Suprapubic skin (tissue), 4 donors: Measurements from ENCODE around the gene MRPL51. TPM values are rescaled to one million over a fixed set of nuclear protein-coding genes. Genes with fewer than 3 reads are reported as not detected.
"Not testable (repeated sequence)": the region's sequence is repeated elsewhere in the genome, so short reads cannot be mapped to it uniquely, and the experiment has no call there.

ENCODE experiments used
- DNase-seq, 2 donors: peaks; one replicate each; pipeline ENCODE4 v3.0.0-alpha.2; 2019; ENCODE audit warnings: low spot score in 2 of 2
- H3K27ac ChIP-seq: fragments of 200-600 bp; sonication (generic); one replicate; pipeline ENCODE4 v1.5.1; 2019
- H3K27me3 ChIP-seq: fragments of 200-600 bp; sonication (generic); one replicate; pipeline ENCODE4 v1.5.1; 2019
- H3K36me3 ChIP-seq: fragments of 200-600 bp; sonication (generic); one replicate; pipeline ENCODE4 v1.5.1; 2019
- H3K4me1 ChIP-seq: fragments of 200-600 bp; sonication (generic); one replicate; pipeline ENCODE4 v1.5.1; 2019
- H3K4me3 ChIP-seq: fragments of 200-600 bp; sonication (generic); one replicate; pipeline ENCODE4 v1.5.1; 2019; ENCODE audit warnings: mild to moderate bottlenecking
- H3K9me3 ChIP-seq: fragments of 200-600 bp; sonication (generic); one replicate; pipeline ENCODE4 v1.5.1; 2019
- EP300 ChIP-seq: sonication (generic); formaldehyde crosslinking; IDR thresholded peaks from one replicate; pipeline ENCODE4 v1.6.1; 2017; ENCODE audit warnings: antibody characterized with exemption
- POLR2A ChIP-seq, 2 donors: fragments of 450-650 bp; IDR thresholded peaks; one replicate each; pipeline ENCODE4 v1.6.1; 2017; ENCODE audit warnings: antibody characterized with exemption in 2 of 2, mild to moderate bottlenecking in 2 of 2, moderate library complexity in 2 of 2
- POLR2AphosphoS5 ChIP-seq, 3 donors: sonication (generic); formaldehyde crosslinking; IDR thresholded peaks; one replicate each; pipeline ENCODE4 v1.6.1; 2017; ENCODE audit warnings: antibody characterized with exemption in 3 of 3
- WGBS: methylation state at CpG from one replicate; pipeline ENCODE4 v1.1.5; 2018; 5-methylcytosine and 5-hydroxymethylcytosine counted together
- total RNA-seq, 4 donors: library from RNA; depleted of rRNA; stranded (reverse); fragments of >200 nt; gene quantifications; one replicate each; pipeline ENCODE4 v1.1.0, GENCODE V29; 2016
- TF ChIP-seq, protein P1 (sequence below), 2 donors: fragments of 200-600 bp in 1 of 2; fragments of 450-650 bp in 1 of 2; sonication (generic) in 1 of 2; IDR thresholded peaks; one replicate each; pipeline ENCODE4 v1.5.1; 2016 to 2019; ENCODE audit warnings: antibody characterized with exemption in 2 of 2, mild to moderate bottlenecking in 1 of 2, moderate library complexity in 1 of 2

MRPL51 gene
- total RNA-seq, 4 donors from 2014 or later: 28.0 to 42.2 (median 37.9) TPM

DNA sequence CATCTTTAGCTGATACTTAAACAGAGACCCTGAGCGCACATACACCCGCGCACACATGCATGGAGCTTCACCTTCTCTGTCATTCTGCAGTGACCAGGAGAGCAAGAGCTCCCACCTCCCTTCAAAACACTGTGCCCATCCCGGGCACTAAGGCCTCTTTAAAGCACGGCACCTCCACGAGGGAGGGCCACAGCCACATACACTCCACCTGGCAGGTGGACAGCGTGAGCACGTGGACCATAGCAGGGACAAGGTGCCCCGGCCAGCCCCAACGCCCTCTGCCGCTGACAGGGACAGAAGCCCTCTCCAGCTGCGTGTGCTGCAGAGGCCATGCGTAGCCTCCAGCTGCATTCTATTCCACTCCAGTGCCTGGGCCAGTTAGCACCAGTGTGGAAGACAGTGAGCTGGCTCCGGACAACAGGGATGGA lies 46.7 kb upstream of the MRPL51 start:
- no peak for TF ChIP-seq POLR2AphosphoS5 (IDR thresholded peaks at IDR 0.05)
- TF ChIP-seq EP300: no peak
- TF ChIP-seq, protein P1, sequence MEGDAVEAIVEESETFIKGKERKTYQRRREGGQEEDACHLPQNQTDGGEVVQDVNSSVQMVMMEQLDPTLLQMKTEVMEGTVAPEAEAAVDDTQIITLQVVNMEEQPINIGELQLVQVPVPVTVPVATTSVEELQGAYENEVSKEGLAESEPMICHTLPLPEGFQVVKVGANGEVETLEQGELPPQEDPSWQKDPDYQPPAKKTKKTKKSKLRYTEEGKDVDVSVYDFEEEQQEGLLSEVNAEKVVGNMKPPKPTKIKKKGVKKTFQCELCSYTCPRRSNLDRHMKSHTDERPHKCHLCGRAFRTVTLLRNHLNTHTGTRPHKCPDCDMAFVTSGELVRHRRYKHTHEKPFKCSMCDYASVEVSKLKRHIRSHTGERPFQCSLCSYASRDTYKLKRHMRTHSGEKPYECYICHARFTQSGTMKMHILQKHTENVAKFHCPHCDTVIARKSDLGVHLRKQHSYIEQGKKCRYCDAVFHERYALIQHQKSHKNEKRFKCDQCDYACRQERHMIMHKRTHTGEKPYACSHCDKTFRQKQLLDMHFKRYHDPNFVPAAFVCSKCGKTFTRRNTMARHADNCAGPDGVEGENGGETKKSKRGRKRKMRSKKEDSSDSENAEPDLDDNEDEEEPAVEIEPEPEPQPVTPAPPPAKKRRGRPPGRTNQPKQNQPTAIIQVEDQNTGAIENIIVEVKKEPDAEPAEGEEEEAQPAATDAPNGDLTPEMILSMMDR (IDR thresholded peaks at IDR 0.05): no peak
- TF ChIP-seq POLR2A (IDR thresholded peaks at IDR 0.05): no peak
- Histone ChIP-seq H3K4me3 (peak overlapping the region; percentile 30), H3K27ac (peak overlapping the region; percentile 75), H3K36me3 (peaks cover 26% of the 10 kb centered on the region), H3K27me3 (no peaks in the 10 kb centered on the region), H3K9me3 (no peaks in the 10 kb centered on the region), H3K4me1 (peaks cover 59% of the 10 kb centered on the region)
- DNase-seq: no peak
- WGBS: 77% methylated on average over 6 of the region's 14 CpGs

DNA sequence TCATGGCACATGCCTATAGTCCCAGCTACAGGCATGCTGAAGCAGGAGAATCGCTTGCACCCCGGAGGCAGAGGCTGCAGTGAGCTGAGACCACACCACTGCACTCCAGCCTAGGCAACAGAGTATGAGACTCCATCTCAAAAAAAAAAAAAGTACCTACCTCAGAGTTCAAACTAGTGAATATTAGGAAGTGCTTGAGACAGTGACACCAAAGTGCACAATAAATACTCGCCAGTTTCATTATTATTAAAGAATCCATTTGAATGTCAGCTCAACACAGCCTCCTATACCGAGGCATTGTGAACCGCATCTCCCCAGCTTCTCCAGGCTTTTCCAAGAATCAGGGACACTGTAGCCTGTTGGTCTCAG lies 46.2 kb upstream of the MRPL51 start:
- Histone ChIP-seq H3K36me3 (peaks cover 26% of the 10 kb centered on the region), H3K4me1 (peaks cover 59% of the 10 kb centered on the region), H3K27ac (no peak overlapping the region), H3K4me3 (no peak overlapping the region), H3K9me3 (no peaks in the 10 kb centered on the region), H3K27me3 (no peaks in the 10 kb centered on the region)
- no peak for DNase-seq
- TF ChIP-seq, protein P1 (IDR thresholded peaks at IDR 0.05): no peak
- TF ChIP-seq POLR2A (IDR thresholded peaks at IDR 0.05): no peak
- no peak for TF ChIP-seq POLR2AphosphoS5 (IDR thresholded peaks at IDR 0.05)
- TF ChIP-seq EP300: no peak
- 60% methylated on average over 5 of the region's 5 CpGs for WGBS

DNA sequence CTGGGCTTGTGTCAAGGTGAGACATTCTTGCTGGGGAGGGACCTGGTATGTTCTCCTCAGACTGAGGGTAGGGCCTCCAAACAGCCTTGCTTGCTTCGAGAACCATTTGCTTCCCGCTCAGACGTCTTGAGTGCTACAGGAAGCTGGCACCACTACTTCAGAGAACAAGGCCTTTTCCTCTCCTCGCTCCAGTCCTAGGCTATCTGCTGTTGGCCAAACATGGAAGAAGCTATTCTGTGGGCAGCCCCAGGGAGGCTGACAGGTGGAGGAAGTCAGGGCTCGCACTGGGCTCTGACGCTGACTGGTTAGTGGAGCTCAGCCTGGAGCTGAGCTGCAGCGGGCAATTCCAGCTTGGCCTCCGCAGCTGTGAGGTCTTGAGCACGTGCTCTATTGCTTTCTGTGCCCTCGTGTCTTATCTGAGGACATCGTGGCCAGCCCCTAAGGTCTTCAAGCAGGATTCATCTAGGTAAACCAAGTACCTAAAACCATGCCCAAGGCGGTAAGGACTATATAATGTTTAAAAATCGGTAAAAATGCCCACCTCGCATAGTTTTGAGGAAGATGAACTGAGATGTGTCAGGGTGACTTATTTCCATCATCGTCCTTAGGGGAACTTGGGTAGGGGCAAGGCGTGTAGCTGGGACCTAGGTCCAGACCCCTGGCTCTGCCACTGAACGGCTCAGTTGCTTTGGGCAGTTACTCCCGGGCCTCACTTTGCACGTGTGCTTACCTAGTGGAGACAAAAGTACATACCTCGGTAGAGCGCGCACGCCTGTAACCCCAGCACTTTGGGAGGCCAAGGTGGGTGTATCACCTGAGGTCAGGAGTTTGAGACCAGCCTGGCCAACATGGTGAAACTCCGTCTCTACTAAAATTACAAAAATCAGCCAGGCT lies 45.6 kb upstream of the MRPL51 start:
- Histone ChIP-seq H3K36me3 (peaks cover 26% of the 10 kb centered on the region), H3K27ac (no peak overlapping the region), H3K4me1 (peaks cover 65% of the 10 kb centered on the region), H3K27me3 (no peaks in the 10 kb centered on the region), H3K9me3 (no peaks in the 10 kb centered on the region), H3K4me3 (no peak overlapping the region)
- WGBS: 69% methylated on average over 11 of the region's 24 CpGs
- no peak for DNase-seq
- TF ChIP-seq POLR2A (IDR thresholded peaks at IDR 0.05): no peak
- TF ChIP-seq EP300: no peak
- TF ChIP-seq POLR2AphosphoS5 (IDR thresholded peaks at IDR 0.05): no peak
- TF ChIP-seq, protein P1 (IDR thresholded peaks at IDR 0.05): no peak

DNA sequence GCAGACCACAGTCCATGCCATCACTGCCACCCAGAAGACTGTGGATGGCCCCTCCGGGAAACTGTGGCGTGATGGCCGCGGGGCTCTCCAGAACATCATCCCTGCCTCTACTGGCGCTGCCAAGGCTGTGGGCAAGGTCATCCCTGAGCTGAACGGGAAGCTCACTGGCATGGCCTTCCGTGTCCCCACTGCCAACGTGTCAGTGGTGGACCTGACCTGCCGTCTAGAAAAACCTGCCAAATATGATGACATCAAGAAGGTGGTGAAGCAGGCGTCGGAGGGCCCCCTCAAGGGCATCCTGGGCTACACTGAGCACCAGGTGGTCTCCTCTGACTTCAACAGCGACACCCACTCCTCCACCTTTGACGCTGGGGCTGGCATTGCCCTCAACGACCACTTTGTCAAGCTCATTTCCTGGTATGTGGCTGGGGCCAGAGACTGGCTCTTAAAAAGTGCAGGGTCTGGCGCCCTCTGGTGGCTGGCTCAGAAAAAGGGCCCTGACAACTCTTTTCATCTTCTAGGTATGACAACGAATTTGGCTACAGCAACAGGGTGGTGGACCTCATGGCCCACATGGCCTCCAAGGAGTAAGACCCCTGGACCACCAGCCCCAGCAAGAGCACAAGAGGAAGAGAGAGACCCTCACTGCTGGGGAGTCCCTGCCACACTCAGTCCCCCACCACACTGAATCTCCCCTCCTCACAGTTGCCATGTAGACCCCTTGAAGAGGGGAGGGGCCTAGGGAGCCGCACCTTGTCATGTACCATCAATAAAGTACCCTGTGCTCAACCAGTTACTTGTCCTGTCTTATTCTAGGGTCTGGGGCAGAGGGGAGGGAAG lies 44.7 kb upstream of the MRPL51 start:
- H3K4me3 ChIP-seq: not testable (repeated sequence)
- peaks cover 26% of the 10 kb centered on the region for H3K36me3 ChIP-seq
- WGBS: 14% methylated on average over 8 of the region's 17 CpGs

More for the DNA sequence above, 44.7 kb upstream of the MRPL51 start:
- H3K9me3 ChIP-seq, H3K27me3 ChIP-seq: not testable (repeated sequence)
- Histone ChIP-seq H3K4me1 (peaks cover 74% of the 10 kb centered on the region), H3K27ac (peak overlapping the region; percentile 68)
- TF ChIP-seq, protein P1 (IDR thresholded peaks at IDR 0.05): peak; percentile 77 to 85
- DNase-seq: peak; percentile 91 to 93
